ENCODE results near the gene TPT1. TPM values are rescaled to one million over a fixed set of nuclear protein-coding genes. Genes with fewer than 3 reads are reported as not detected.
A peak's percentile ranks its signal among the peaks of the same experiment; 100 is the strongest.

The TPT1 gene
- total and polyA plus RNA-seq, 2 of the 13 experiments (the other 11 are each of a cell fraction or from before 2014, with no cell fraction given), result 2,953 to 3,594 TPM

- CTCF ChIA-PET (ENCODE audit: low intra/inter-chr PET ratio, low total read pairs), result no interaction called here
- POLR2A ChIA-PET, result interaction anchor here (0.8 to 7.2 kb wide), 5 partner anchors 9 to 133 kb away, joined by 3 to 73 read pairs (median 5); partner anchors contain the start of genes COG3 and TPT1
- peaks cover 3 to 11% of the 10 kb centered on the region in 2 experiments for H3K36me3 ChIP-seq (replicated peaks in 1 of 2; ENCODE audit: control insufficient read depth in 1 of 2, insufficient read depth in 2 of 2, low read length in 2 of 2)
- H2AFZ ChIP-seq (ENCODE audit: low read length), result no peak overlapping the region
- FAIRE-seq (no peak), DNase-seq (ENCODE audit: low spot score) (no peak), ATAC-seq (no peak)
- H3K27me3 ChIP-seq (ENCODE audit: control insufficient read depth in 1 of 2, insufficient read depth in 2 of 2, low read length in 2 of 2), result no peaks in the 10 kb centered on the region
- no peaks in the 10 kb centered on the region for H3K79me2 ChIP-seq (ENCODE audit: insufficient read depth, low read length)
- TF ChIP-seq ZFP91 (CRISPR knock-in tag; IDR thresholded peaks at IDR 0.05; ENCODE audit: borderline replicate concordance) (no peak), RFX1 (IDR thresholded peaks at IDR 0.05) (no peak), ZNF652 (CRISPR knock-in tag; IDR thresholded peaks at IDR 0.05; ENCODE audit: borderline replicate concordance, low read depth) (no peak), POLR2AphosphoS5 (IDR thresholded peaks at IDR 0.05; ENCODE audit: low read depth, low read length) (no peak), KLF12 (CRISPR knock-in tag; IDR thresholded peaks at IDR 0.05; ENCODE audit: borderline replicate concordance) (no peak)
- H3K4me2 ChIP-seq (ENCODE audit: low read depth, low read length), result no peak overlapping the region
- no peak overlapping the region for H3K4me3 ChIP-seq (replicated peaks in 1 of 3; ENCODE audit: insufficient read depth in 1 of 3, low read depth in 2 of 3, low read length in 3 of 3)
- in situ Hi-C loops (cut with HindIII; ENCODE audit: extremely low pct_ligation_motif_present, low pct_unique_long_range_greater_than_20kb), result no loop called here
- 57% methylated on average over 3 of the region's 3 CpGs for WGBS (ENCODE audit: low lambda C conversion rate)
- peak overlapping the region; percentile 7 for H3K27ac ChIP-seq (ENCODE audit: extremely low read length, insufficient read depth, low read length)
- BruUV-seq (replicated peaks), result no TSS peak
- no peak overlapping the region for H3K9ac ChIP-seq (ENCODE audit: insufficient read depth, low read depth, low read length)
- H4K20me1 ChIP-seq (ENCODE audit: insufficient read depth, low read length), result peaks cover 24% of the 10 kb centered on the region
- intact Hi-C loops (cut with micrococcal nuclease; ENCODE audit: unreplicated experiment), result no loop called here
- H3K9me3 ChIP-seq (ENCODE audit: low read length), result no peaks in the 10 kb centered on the region
- peaks cover 87% of the 10 kb centered on the region for H3K4me1 ChIP-seq (ENCODE audit: insufficient read depth, low read length)
Measured at GRCh38 chr13:45331692-45332035, 9.3 kb downstream of the TPT1 start.

GRCh38 chr13:45331123-45331619, 9.8 kb downstream of the TPT1 start:
- Histone ChIP-seq H3K36me3 (replicated peaks in 1 of 2; ENCODE audit: control insufficient read depth in 1 of 2, insufficient read depth in 2 of 2, low read length in 2 of 2) (peaks cover 1 to 6% of the 10 kb centered on the region in 2 experiments; a peak in 4 of 5 replicates), H3K4me2 (ENCODE audit: low read depth, low read length) (no peak overlapping the region), H2AFZ (ENCODE audit: low read length) (no peak overlapping the region), H3K27me3 (ENCODE audit: control insufficient read depth in 1 of 2, insufficient read depth in 2 of 2, low read length in 2 of 2) (no peaks in the 10 kb centered on the region), H3K9me3 (ENCODE audit: low read length) (no peaks in the 10 kb centered on the region), H4K20me1 (ENCODE audit: insufficient read depth, low read length) (peaks cover 19% of the 10 kb centered on the region), H3K27ac (ENCODE audit: extremely low read length, insufficient read depth, low read length) (no peak overlapping the region), H3K79me2 (ENCODE audit: insufficient read depth, low read length) (no peaks in the 10 kb centered on the region), H3K9ac (ENCODE audit: insufficient read depth, low read depth, low read length) (no peak overlapping the region), H3K4me1 (ENCODE audit: insufficient read depth, low read length) (peaks cover 82% of the 10 kb centered on the region), H3K4me3 (replicated peaks in 1 of 3; ENCODE audit: insufficient read depth in 1 of 3, low read depth in 2 of 3, low read length in 3 of 3) (no peak overlapping the region)
- in situ Hi-C loops (cut with HindIII; ENCODE audit: extremely low pct_ligation_motif_present, low pct_unique_long_range_greater_than_20kb), result no loop called here
- BruUV-seq (replicated peaks), result no TSS peak
- no peak for DNase-seq (ENCODE audit: low spot score)
- POLR2A ChIA-PET, result interaction anchor here (0.8 to 7.2 kb wide), 4 partner anchors 10 to 133 kb away, joined by 3 to 73 read pairs (median 6); partner anchors contain the start of genes COG3 and TPT1
- ATAC-seq, result peak; percentile 1; the same call in 1 of the 3 replicates
- 82% methylated on average over 1 of the region's 1 CpG for WGBS (ENCODE audit: low lambda C conversion rate)
- TF ChIP-seq FLYWCH1 (CRISPR knock-in tag; IDR thresholded peaks at IDR 0.05), result no peak
- TF ChIP-seq POLR2A (IDR thresholded peaks at IDR 0.05; ENCODE audit: insufficient read depth in 1 of 2, low read depth in 2 of 2, low read length in 2 of 2), result peak; percentile 36 to 40; a peak in 2 of 4 replicates
- TF ChIP-seq POLR2AphosphoS5 (IDR thresholded peaks at IDR 0.05; ENCODE audit: low read depth, low read length), result peak; percentile 67
- peak; percentile 20; the same call in 1 of the 2 replicates for TF ChIP-seq MBD4 (IDR thresholded peaks at IDR 0.05; ENCODE audit: borderline replicate concordance, low read length)
- TF ChIP-seq POLR2G (IDR thresholded peaks at IDR 0.05; ENCODE audit: low read depth, low read length), result peak; percentile 53; the same call in 1 of the 2 replicates
- TF ChIP-seq RBM22 (optimal IDR thresholded peaks at IDR 0.05; ENCODE audit: low read length), result peak; percentile 85
- TF ChIP-seq ZNF883 (CRISPR knock-in tag; IDR thresholded peaks at IDR 0.05; ENCODE audit: not compliant biosample characterization), result no peak
- no peak for TF ChIP-seq SAFB2 (CRISPR knock-in tag; IDR thresholded peaks at IDR 0.05; ENCODE audit: borderline replicate concordance, low read depth)
- intact Hi-C loops (cut with micrococcal nuclease; ENCODE audit: unreplicated experiment), result no loop called here
- FAIRE-seq, result no peak
- CTCF ChIA-PET (ENCODE audit: low intra/inter-chr PET ratio, low total read pairs), result no interaction called here

Measured in HepG2 (cell line).